ENCODE results near the gene FDX2. TPM values are rescaled to one million over a fixed set of nuclear protein-coding genes. Genes with fewer than 3 reads are reported as not detected.

FDX2 gene
- total and polyA plus RNA-seq, 2 of the 13 experiments (the other 11 are each of a cell fraction or from before 2014, with no cell fraction given), result 21.0 to 24.7 TPM

GRCh38 chr19:10270616-10271394 lies 45.0 kb downstream of the FDX2 start, which contains the start of gene ICAM1 (continued):
- TF ChIP-seq CENPBD1 (CRISPR knock-in tag; IDR thresholded peaks at IDR 0.05; ENCODE audit: borderline replicate concordance, low read depth) (no peak), ZNF850 (CRISPR knock-in tag; conservative IDR thresholded peaks at IDR 0.05) (0 out of 2 replicates have a peak, but pooled peaks have one; percentile 28), MYPOP (CRISPR knock-in tag; IDR thresholded peaks at IDR 0.05) (peak; percentile 86), KMT2B (CRISPR knock-in tag; IDR thresholded peaks at IDR 0.05) (peak; percentile 68; the same call in 1 of the 2 replicates), DRAP1 (CRISPR knock-in tag; IDR thresholded peaks at IDR 0.05) (peak; percentile 98), POLR2AphosphoS5 (IDR thresholded peaks at IDR 0.05; ENCODE audit: low read depth, low read length) (peak; percentile 97), JDP2 (CRISPR knock-in tag; IDR thresholded peaks at IDR 0.05; ENCODE audit: borderline replicate concordance) (no peak; the same call in 1 of the 2 replicates), KDM3A (CRISPR knock-in tag; IDR thresholded peaks at IDR 0.05; ENCODE audit: low read depth) (peak; percentile 94), STAT5B (CRISPR knock-in tag; IDR thresholded peaks at IDR 0.05) (0 out of 2 replicates have a peak, but pooled peaks have one; percentile 16), ISX (CRISPR knock-in tag; conservative IDR thresholded peaks at IDR 0.05) (no peak), FUBP1 (CRISPR knock-in tag; IDR thresholded peaks at IDR 0.05; ENCODE audit: borderline replicate concordance) (no peak), ARID4A (CRISPR knock-in tag; IDR thresholded peaks at IDR 0.05; ENCODE audit: borderline replicate concordance) (peak; percentile 94), ZNF430 (CRISPR knock-in tag; IDR thresholded peaks at IDR 0.05) (peak; percentile 92), ZNF224 (CRISPR knock-in tag; IDR thresholded peaks at IDR 0.05) (no peak), ZNF17 (CRISPR knock-in tag; IDR thresholded peaks at IDR 0.05) (peak; percentile 80; the same call in 1 of the 2 replicates), ZNF280B (CRISPR knock-in tag; IDR thresholded peaks at IDR 0.05; ENCODE audit: borderline replicate concordance) (0 out of 2 replicates have a peak, but pooled peaks have one; percentile 22), ZNF598 (CRISPR knock-in tag; IDR thresholded peaks at IDR 0.05; ENCODE audit: borderline replicate concordance) (peak; percentile 37; the same call in 1 of the 2 replicates), ZMYM2 (CRISPR knock-in tag; IDR thresholded peaks at IDR 0.05) (peak; percentile 94)
